HG02798 (cell line): ENCODE results near the gene TEAD1.
"Not testable (repeated sequence)": the region's sequence is repeated elsewhere in the genome, so short reads cannot be mapped to it uniquely, and the experiment has no call there.

ENCODE experiments used
- ATAC-seq: cut with Tn5 transposase; IDR thresholded peaks from one replicate; pipeline ENCODE4 v1.9.1; 2021; ENCODE audit warnings: mild to moderate bottlenecking; ENCODE audit not compliant: unreplicated experiment, poor library complexity

TEAD1 gene

GRCh38 chr11:12757416-12757815 is 83.2 kb downstream of the TEAD1 start:
- ATAC-seq = no peak

GRCh38 chr11:12758117-12758516 is 83.9 kb downstream of the TEAD1 start:
- not testable (repeated sequence) for ATAC-seq

DNA sequence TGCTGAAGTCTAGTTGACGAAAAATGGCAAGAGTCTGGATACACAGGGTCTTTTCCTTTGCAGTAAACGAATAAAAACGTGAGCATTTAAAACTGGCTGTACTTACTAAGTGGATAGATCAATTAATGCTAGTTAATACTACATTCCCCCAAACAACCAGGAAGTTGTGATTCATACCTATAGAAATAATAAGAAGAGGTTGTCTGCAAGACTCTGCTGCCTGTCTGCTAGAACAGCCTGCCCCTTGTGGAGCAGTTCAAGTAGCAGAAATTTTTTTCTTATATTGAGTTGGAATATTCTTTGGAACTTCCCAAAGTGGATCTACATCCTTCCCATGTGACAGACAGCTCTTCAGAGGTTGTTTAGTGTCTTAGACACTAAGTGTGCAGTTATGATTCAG is 86.8 kb downstream of the TEAD1 start:
- ATAC-seq = no peak

DNA sequence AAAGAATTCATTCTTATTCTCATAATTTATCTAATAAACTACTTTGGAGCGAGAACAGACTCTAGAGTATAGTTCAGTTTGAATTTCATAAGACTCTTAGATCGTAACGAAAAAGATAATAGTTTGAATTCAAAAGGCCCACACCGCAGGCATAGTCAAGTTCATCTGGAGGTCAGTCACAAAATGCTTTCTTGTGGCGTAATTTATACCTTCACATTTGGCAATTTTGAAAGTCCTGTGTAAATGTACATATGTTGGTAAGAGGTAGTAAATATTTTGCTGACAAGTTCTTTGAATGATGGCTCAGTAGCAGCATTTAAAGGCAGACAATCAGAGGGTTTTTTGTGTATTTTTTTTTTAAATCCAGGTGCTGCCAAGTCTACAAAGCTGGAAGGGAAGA is 88.1 kb downstream of the TEAD1 start:
- ATAC-seq = no peak

- ATAC-seq = no peak
These were observed 88.6 kb downstream of the TEAD1 start for GRCh38 chr11:12762696-12763324.

GRCh38 chr11:12764187-12764914 is 90.1 kb downstream of the TEAD1 start:
- no peak for ATAC-seq

- no peak for ATAC-seq
These were observed 91.2 kb downstream of the TEAD1 start for GRCh38 chr11:12765428-12765827.

GRCh38 chr11:12767027-12767426 is 92.8 kb downstream of the TEAD1 start:
- ATAC-seq = no peak

DNA sequence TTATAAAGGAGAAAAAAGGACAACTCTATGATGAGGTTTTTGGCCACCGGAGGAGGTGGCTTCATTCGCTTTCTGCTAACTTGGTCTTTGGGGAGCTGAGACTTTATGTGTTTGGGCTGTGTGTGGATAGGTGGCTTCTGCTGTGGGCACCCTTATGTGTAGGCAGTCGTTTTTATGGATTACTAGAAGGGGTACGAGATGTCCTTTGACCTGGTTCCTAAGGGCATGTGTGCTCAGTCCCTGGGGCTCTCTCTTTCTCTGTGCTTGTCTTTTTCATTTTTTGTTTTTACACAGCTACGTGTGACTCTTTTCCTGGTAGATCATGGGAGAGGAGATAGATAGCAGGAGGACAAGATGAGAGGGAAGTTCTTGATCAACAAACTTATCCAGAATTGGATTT is 93.4 kb downstream of the TEAD1 start:
- no peak for ATAC-seq

DNA sequence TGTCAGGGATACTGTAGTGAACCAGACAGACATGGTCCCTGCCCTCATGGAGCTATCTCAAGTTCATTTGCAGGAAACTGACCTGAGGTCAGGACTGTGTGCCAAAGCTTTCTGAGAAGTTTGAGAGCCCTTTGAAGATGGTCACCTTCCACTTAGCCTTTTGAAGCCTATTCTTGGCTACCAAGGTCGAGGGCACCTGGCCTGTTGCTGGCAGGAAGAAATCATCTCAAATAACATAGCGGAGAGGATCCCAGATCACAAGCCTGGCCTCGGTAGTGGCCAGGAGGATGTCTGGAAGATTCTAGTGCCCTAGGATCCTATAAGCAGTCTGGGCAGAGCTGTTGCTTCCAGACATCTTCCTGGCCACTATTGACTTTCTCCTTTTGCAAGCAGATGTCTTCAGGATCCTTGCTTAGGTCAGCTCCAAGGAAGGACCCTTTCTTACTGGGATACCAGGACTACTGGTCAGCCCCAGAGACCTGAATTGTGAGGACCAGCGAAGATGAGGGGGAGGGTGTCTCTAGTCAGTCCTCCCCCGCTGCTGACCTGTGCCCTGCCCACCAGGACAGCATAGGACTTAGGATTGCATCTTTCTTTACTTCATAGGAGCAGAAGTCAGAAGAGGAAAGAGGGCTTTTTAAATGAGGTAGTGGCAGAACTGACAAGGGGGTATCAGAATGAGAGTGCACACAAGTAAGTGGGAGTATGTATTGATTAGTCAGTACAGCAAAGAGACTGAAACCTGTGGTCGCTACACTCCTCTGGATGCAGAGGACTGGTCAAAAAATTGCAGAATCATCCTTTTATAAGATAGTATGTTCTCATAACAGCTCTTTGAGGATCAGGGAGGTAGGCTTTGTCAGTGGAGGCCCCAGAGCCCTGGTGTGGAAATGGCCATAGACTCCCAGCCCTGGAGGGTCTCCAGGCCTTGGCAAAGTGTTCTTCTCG is 94.8 kb downstream of the TEAD1 start:
- peak; percentile 63 for ATAC-seq

DNA sequence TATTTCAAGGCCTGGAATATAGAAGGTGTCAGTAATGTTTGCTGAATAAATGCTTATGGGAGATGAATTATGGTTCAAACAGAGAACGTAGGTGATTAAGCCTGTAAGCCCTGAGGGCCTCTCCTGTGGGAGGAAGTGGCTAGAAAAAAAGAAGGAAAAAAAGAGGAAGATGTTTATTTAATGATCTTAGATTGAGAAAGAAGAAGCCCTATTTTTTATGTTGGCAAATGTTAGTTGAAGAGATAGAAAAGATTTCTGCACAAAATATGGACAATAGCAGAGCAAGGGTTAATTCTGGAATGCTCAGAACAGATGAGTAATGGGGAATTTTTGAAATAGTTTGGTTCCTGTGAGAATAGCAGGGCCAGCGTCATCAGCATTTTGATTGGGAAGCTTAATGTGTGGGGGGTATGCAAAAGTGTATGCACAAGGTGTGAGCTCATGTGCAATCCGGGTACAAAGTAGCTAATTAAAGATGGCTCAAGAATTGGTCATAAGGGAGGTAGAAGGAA is 95.7 kb downstream of the TEAD1 start:
- ATAC-seq = no peak

DNA sequence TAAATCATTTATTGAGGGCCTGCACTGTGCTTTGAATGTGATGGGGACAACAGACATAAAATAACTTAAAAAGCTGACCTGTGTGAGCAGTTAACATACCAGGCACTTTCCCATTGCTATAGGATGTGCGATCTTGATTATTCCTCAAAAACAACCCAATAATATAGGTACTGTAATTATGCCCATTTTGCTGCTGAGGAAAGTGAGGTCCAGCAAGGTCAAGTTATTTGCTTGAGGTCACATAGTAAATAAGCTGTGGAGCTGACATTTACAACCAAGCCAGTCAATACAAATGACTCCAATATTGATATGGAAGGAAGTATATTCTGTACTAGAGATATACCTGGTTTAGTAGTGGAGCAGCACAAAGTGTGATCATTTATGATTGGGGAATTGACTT is 96.2 kb downstream of the TEAD1 start:
- no peak for ATAC-seq

GRCh38 chr11:12770966-12771597 is 96.9 kb downstream of the TEAD1 start:
- ATAC-seq = no peak

GRCh38 chr11:12771875-12772274 is 97.7 kb downstream of the TEAD1 start:
- ATAC-seq = no peak

- ATAC-seq = no peak
These were observed 98.1 kb downstream of the TEAD1 start for GRCh38 chr11:12772324-12772723.

DNA sequence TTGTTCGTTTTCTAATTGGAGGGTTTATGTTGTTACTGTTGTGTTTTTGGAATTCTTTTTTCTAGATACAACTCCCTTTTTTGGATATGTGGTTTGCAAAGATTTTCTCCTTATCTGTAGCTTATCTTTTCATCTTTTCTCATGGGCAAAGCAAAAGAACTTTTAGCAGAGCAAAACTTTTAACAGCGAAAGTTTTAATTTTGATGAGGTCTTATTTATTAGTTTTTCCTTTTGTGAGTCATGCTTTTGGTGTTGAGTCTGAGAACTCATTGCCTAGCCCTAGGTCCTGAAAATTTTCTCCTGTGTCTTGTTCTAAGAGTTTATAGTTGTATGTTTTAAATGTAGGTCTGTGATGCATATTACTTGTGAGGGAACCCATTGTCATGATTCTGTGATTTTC is 99.4 kb downstream of the TEAD1 start:
- ATAC-seq = no peak

GRCh38 chr11:12775955-12776354 is 101.7 kb downstream of the TEAD1 start:
- no peak for ATAC-seq

DNA sequence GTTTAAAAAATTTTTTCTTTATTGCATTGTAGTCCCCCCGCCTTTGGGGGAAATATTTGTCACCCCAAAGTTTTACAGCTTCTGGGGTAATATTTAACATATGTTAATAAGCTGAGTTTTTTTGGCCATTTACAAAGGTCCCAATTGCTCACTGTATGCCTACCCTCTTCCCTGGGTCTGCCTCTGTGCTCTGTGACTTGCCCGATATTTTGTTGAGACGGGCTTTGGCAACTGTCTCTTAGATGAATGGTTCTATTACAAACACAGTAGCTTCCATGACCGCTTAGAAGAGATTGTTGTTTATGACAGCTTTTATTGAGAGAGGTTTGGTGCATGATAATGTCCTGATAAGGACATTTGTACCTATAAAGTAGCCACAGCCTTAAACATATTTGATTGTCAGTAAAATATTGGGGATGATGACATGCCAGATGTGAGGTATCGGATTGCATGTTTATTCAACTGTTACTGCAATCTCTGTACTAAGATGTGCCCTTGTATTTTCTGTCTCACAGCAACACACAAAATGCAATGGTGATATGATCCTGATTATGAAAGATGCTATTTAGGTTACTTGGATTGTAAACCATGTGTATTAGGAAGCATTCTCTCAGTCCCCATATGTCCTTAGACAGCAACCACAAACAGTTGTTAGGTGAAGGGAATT is 103.1 kb downstream of the TEAD1 start:
- no peak for ATAC-seq

- no peak for ATAC-seq
These were observed 104.2 kb downstream of the TEAD1 start for GRCh38 chr11:12778240-12778905.
